NCI-H1417 treated with DMSO at 0.1 percent for 48 hours (cell line): Measurements from ENCODE around the gene ROBO2.
A peak's percentile ranks its signal among the peaks of the same experiment; 100 is the strongest.

Experiments used
- DNase-seq: peaks from one replicate; lab custom pipeline; 2025; lab: John Stamatoyannopoulos, UW

Gene ROBO2

DNA sequence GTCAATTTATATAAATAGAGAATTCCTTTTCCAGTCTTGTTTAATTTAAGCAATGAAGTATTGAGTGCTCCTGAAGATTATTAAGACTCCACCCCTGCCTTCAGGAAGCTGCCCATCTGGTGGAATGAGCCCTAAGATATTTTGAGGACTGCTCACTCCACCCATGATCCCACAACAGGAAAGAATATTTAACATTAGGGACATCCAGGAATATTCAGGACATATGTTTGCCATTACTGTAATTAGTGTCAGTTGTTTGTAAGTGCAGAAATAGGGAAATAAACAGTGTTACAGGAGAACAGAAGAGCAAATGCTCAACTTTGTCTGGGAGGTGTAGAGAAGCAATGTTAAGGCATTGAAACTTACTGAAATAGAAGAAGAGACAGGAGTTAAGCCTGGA lies 375.0 kb downstream of the ROBO2 start:
- no peak for DNase-seq

DNA sequence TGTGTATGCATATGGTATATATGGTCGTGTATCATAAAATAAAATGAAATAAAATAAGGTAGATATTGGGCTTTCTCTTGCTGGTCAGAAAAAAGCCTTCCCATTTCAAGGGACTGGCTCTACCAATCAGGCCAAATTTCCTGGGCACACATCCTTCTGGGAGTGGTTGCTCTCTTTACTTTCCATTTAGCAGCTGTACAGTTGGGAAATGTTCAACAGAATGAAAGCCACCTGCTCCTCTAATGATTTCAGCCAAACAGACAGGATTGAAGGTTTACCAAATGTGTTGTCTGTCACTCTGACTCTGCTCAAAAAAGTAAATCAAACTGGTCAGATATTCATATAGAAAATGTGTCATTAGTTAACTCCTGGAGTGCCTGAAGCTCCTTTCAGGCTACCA lies 380.4 kb downstream of the ROBO2 start:
- DNase-seq, result no peak

GRCh38 chr3:77421916-77422315 lies 382.0 kb downstream of the ROBO2 start:
- no peak for DNase-seq

GRCh38 chr3:77426531-77426930 lies 386.6 kb downstream of the ROBO2 start:
- no peak for DNase-seq

GRCh38 chr3:77427528-77427927 lies 387.6 kb downstream of the ROBO2 start:
- peak; percentile 41 for DNase-seq

DNA sequence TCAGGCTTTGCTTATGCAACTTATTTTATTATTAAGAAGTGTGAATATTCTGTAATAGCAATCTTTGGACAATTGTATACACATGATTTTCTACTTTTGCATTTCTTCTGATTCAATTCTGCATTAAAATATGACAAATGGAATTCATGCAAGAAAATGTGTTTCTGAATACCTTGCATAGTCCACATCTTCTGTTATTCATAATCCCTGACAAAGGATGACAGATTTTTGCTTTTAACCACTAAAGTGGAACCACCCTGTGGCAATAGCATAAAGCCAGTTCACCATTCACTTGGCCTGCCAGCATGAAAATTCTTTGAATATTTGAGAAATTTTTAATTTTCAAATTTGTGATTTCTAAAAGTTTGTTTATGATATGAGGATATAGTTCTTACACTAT lies 397.0 kb downstream of the ROBO2 start:
- DNase-seq, result no peak

DNA sequence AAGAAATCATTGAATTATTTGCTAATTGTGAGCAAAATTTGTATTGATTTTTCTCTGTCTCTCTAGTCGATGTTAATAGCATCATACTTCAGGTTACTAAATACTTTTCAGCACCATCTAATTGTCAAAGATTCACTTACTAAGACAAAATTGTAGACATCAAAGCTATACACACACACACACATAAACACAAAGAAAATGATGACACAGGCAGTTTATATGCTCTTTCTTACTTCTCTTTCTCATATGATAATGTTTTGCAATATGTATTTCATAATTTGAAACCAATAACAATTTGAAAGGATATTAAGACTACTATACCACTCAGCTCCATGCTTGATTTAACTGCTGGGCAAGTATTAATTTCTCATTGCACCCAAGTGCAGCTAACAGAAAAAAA lies 406.2 kb downstream of the ROBO2 start:
- DNase-seq, result no peak

DNA sequence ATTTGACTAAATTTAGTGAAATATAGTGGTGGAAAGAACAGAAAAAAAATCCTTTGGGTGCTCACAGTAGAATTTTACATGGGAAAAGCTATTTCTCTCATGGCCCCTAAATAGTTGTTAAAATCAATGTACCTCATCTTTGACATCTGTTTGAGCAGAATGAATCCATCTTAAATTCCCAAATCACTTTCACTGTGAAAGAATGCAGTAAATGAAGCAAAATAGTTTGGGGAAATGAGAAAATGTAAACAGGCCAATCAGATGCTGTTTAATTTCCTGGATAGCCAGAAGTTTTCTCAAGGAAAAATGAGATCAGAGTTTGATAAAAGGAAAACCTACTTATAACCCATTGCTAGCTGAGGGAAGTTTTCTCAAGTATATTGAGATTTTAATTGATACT lies 406.9 kb downstream of the ROBO2 start:
- no peak for DNase-seq

DNA sequence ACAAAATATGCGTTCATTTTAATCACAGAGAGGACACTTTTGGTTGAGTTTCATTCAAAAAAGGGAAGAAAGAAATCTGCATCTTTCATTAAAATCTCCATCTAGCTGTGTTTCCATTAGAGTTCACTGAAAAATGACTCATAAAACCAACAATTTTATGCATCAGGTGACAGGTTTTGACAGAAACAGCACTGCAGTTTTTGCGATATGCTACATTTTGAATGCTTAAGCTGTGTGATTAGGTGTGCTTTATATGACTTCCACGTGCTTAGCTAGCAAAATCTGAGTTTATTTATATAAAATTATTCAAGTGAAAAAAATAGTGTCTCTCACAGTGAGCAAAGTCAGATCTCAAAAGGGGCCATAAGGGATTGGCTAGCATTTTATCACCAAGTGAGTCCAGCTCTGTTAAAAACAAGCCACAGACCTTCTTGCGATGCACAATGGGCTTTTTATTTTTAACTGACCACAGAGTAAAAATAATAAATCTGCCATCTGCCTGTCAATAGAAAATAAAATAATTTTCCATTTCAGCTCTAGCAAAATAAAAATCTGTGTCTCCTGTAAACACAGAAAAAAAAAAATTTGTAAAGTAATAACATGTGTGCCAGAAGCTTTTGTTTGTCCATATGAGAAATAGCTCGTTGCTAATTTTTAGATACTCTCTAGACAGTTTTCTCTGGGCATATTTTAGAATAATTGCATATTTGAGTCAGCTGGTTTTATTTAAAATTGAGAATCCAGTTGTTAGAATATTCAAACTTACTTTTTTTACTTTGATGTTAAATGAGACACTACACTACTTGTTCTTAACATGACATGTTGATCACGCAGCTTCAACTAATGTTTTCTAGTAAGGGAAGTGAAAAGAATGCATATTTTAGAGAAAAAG lies 409.8 kb downstream of the ROBO2 start:
- no peak for DNase-seq

DNA sequence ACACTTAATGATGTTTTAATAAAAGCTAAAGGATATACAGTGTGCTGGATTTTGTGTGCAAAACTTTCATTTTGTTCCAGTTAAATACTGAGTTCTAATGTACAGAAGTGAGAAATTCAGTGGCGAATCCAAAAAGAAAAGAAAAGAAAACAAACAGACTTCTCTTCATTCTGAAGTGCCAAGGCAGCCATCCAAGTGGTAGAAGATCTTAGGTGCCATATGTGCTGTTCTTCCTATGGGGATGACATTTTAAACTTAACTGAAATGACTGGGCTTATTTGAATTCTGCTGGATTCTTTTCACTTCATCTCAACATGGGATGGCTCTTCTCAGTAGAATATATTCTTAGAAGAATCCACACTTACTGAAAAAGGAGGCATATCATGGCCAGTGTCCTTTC lies 416.5 kb downstream of the ROBO2 start:
- no peak for DNase-seq

- DNase-seq, result no peak
Observed at GRCh38 chr3:77456906-77457305, 417.0 kb downstream of the ROBO2 start.

DNA sequence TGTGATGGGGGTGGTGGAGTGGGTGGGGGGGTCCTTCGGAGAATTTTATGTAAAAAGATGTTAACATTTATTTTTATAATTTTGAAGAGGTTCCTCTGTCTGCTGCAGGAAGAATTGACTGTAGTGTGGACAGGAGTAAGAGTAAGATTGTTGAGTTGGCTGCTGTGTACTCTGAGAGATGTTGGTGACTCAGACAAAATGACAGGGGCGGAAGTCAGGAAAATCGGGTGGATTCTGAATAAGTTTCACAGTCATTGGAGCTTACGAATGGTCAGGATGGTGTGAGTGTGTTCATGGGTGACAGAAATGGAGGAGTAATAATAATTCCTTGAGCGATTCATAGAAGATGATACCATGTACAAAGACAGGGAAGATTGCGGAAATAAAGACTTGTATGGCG lies 420.0 kb downstream of the ROBO2 start:
- no peak for DNase-seq

DNA sequence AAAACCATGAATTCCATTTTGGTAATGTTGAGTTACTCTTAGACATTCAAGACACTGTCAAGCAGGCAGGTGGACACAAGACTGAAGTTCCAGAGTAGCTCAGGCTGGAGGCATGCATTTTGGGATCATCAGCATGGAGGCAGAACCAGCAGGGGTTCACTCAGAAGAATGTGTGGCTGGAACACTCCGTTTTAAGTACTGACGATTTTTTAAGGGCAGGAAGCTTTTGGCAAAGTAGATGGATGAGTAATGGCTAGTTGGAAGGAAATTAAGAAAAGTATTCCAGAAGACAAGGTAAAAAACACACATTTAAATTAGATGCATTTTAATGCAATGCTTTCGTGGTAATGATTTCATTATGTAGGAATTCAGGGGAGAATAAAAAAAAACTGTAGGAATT lies 420.4 kb downstream of the ROBO2 start:
- no peak for DNase-seq

DNA sequence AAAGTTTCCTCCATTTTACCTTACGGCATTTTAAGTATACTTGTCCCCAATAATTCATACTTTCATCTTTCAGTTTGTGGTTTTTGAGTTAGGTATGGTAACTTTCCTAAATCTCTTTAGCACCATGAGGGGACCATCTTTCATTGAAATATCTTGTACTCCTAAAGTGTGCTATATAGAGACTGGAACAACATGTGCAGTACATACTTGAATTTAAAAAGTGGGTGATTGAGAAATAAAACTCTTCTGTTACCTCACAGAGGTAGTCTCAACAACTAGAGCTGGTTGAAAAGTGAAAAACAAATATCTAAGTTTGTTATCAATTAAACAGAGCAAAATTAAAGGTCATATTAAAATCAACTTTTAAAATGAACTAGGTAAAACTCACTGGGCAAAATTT lies 423.1 kb downstream of the ROBO2 start:
- DNase-seq, result no peak

DNA sequence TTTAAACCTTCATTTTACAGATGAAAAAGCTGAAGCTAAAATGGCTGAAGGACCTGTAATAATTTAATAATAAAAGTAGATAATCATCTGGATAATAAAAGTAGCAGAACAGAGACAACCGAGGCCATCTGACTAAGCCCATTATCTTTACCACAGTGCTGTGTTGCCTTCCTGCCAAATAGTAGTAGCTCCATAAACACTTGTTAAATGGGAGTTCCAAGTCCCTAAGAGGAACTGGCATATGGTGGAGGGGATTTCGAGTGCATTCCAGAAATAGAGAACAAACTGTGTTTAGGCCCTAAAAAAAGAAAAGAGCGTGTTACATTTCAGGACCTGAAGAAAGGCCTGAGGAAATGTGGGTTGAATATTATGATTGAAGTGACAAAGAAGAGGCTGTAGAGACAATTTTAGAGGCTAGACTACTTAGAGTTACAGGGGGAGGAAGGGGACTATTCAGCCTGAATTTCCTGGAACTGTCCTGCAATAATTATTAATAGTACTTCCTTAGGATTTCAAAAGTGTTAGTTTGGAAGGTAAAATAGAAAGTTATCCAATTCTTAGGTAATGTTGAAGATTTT lies 424.3 kb downstream of the ROBO2 start:
- no peak for DNase-seq

DNA sequence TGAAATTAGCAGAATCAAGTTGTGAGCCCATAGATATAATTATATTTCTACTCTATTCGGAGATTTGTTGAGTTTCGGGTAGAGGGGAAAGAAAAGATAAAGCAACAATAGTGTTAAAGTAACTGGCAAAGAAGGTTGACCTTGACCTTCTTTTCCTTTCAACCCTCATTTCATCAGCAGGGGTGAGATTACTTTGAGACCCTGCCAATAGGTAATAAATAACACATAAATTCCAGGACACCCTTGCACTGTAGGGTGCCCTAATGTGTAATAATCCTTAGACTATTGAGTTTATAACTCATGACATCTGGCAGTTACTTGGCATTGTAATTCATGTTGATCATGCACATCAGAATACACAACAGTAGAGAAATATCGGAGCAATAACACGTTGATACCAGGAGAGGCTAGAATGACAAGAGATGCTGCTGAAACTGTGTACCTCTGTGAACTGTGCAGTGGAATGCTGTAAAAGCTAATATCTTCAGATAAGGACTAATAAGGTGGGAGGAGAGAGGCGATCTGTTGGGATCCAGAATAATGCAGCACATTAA lies 426.7 kb downstream of the ROBO2 start:
- no peak for DNase-seq

DNA sequence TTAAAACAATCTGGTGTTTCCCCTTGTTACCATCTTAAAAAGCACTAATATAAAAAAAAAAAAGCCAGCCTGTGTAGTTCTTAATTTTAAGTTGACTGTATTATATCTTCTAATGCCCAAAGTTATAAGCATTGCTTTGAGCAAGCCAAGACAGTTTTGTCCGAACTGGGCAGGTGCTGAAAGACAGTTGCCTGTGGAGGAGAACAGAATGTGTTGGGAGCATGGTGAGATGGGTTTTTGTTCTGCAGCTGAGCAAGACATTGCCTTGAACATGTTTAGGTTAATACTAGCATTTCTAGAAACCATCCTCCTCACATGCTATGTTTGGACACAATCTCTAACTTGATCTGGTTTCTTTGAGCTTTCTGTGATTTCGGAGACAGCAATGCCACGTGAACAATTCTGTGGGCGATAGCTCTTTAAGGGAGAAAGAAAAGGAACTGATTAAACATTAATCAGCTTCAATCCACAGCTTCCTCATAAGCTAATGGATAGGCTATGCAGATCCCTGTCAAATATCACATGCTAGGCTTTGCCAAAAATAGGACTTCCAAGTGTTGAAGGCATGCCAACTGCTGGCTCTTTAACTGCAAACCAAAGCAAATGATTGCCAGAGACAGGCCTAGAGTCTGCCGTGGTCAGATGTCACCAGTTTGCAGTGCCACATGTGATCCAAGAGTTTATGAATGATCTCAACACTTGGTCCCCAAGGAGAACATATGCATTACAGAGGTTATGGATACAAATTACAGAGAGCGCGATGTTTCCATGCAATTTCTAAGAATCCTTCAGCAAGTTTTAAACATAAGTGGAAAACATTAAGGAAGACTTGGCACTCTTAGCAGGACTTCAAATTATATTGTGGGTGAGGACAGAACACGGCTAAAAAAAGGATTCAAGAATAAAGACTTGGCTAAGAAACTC lies 428.1 kb downstream of the ROBO2 start:
- DNase-seq, result no peak

DNA sequence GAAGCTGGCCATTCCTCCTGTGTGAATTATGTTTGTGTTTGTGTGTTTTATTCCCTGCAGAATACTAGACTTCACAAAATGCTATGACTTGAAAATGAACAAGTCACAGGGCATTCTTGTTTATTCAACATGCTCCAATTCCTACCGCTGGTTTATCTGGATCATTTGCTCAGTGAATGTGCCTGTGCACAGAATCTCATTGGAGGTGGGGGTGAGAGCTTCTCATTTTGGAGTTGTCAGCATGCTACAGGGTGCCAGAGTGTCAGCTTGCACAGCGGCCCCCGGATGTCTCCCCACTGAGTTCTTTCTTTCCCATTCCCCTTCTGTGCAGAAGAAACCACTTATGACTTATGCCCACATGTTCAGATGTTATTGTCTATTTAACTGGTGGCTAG lies 428.7 kb downstream of the ROBO2 start:
- DNase-seq, result no peak

DNA sequence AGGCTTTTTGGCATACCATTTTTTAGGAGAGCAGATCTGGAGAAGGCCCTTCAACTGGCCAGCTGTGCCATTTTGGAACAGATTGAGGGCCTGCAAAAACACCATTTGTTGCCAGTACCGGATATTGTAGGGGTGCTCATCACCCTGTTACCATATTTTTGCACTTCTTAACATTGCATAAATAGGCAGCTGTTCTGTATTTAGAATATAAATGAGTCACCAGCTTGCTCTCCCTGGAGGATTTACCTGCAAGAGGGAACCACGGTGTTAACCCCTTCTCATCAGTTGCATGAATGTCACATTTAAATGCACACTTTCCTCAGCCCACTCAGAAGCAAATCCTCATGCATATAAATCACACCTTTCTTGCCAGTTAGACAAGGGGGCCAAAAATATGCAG lies 435.6 kb downstream of the ROBO2 start:
- DNase-seq, result no peak

DNA sequence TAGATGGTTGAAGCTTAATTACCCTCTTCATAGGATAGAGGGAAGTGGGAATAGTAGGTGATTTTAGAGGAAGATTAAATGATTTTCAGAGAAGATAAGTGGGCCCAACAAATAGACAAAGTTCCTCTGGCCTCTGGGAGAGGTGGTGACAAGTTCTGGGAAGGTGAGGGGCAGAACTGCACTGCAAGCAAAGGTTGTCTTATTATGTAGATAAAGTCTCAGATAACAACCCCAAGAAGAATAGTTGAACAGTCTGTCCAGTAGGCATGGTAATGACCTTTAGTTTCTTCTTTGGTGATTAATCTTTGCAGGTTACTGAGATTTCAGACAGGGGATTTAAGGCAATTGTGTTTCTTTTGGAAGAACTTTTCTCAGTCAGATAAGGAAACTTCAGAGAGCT lies 439.1 kb downstream of the ROBO2 start:
- DNase-seq, result no peak

GRCh38 chr3:77489216-77489615 lies 449.3 kb downstream of the ROBO2 start:
- no peak for DNase-seq

DNA sequence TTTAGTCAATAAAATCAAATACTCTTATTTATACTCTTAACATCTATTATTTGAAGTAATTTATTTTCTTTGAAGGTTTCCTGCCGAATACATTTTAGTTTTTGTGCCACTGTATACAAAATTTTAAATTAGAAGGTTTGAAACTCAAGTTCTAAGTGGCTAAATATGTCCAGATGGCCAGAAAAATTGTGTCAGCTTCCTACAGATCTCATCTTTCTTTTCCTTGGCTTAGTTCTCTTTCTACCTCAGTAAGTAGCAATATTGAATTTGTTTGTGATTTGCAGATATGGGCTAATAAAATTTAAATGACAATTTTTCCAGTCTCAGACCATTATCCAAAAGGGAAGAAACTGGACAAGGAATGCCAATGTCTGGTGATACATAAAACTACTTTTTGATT lies 452.1 kb downstream of the ROBO2 start:
- DNase-seq, result no peak
